Fibroblast of lung (primary cell): Measurements from ENCODE around the gene MBNL2.

Experiments used
- CTCF ChIP-seq, 2 donors: IDR thresholded peaks in 1 of 2; conservative IDR thresholded peaks in 1 of 2; 1 replicate in 1 of 2; 2 replicates in 1 of 2; pipeline ENCODE4 v1.5.1; 2011 to 2012; ENCODE audit warnings: low read length in 2 of 2, control low read depth in 1 of 2, inconsistent platforms in 1 of 2, low read depth in 1 of 2, mild to moderate bottlenecking in 1 of 2
- EZH2 ChIP-seq: IDR thresholded peaks from 2 replicates; pipeline ENCODE4 v1.5.1; 2012; ENCODE audit warnings: low read length, control low read depth, mild to moderate bottlenecking; ENCODE audit errors: missing control alignments

GRCh38 chr13:97280478-97280877 lies 58.3 kb downstream of the MBNL2 start:
- TF ChIP-seq CTCF (conservative IDR thresholded peaks at IDR 0.05 in 1 of 2, IDR thresholded peaks at IDR 0.05 in 1 of 2; ENCODE audit: low read depth in 1 of 2, low read length in 2 of 2) (no peak), EZH2 (no peak)
